SK-N-SH treated with all-trans-retinoic acid at 6 μM for 48 hours (cell line): ENCODE data around the gene ST6GAL1.

Experiments
- ATAC-seq: fragments of 200-7000 bp; cut with Tn5 transposase; 3 replicates; pipeline ENCODE4 v1.9.1; 2020; ENCODE audit warnings: mild to moderate bottlenecking, moderate library complexity
- ARNTL ChIP-seq: fragments of 450-650 bp; formaldehyde crosslinking; IDR thresholded peaks from 2 replicates; pipeline ENCODE4 v1.5.0; 2020; ENCODE audit warnings: low read depth, mild to moderate bottlenecking, moderate library complexity, borderline replicate concordance
- BACH2 ChIP-seq: fragments of 250-450 bp; sonication (Bioruptor Pico); IDR thresholded peaks from 2 replicates; pipeline ENCODE4 v1.9.0; 2021; ENCODE audit warnings: mild to moderate bottlenecking, borderline replicate concordance
- CREB5 ChIP-seq: fragments of 250-450 bp; sonication (Bioruptor Pico); IDR thresholded peaks from 2 replicates; pipeline ENCODE4 v1.5.1; 2020; ENCODE audit warnings: low read depth, mild to moderate bottlenecking, moderate library complexity
- CSDC2 ChIP-seq: fragments of 250-450 bp; sonication (Bioruptor Pico); IDR thresholded peaks from 2 replicates; pipeline ENCODE4 v1.5.0; 2020; ENCODE audit warnings: mild to moderate bottlenecking, moderate library complexity
- ISL1 ChIP-seq: fragments of 250-450 bp; sonication (Bioruptor Pico); IDR thresholded peaks from 2 replicates; pipeline ENCODE4 v2.1.2; 2022; ENCODE audit warnings: mild to moderate bottlenecking, moderate library complexity
- POU6F1 ChIP-seq: fragments of 250-450 bp; sonication (Bioruptor Pico); IDR thresholded peaks from 2 replicates; pipeline ENCODE4 v1.8.0; 2021; ENCODE audit warnings: low read depth, mild to moderate bottlenecking, moderate library complexity, borderline replicate concordance
- RARB ChIP-seq: fragments of 250-450 bp; sonication (Bioruptor Pico); IDR thresholded peaks from 2 replicates; pipeline ENCODE4 v1.8.0; 2021; ENCODE audit warnings: mild to moderate bottlenecking, moderate library complexity
- SNAI2 ChIP-seq: fragments of 250-450 bp; sonication (Bioruptor Pico); IDR thresholded peaks from 2 replicates; pipeline ENCODE4 v1.5.0; 2020; ENCODE audit warnings: mild to moderate bottlenecking, moderate library complexity
- TCF4 ChIP-seq: fragments of 250-450 bp; sonication (Bioruptor Pico); IDR thresholded peaks from 2 replicates; pipeline ENCODE4 v1.8.0; 2021; ENCODE audit warnings: mild to moderate bottlenecking, moderate library complexity, borderline replicate concordance
- TOX ChIP-seq: fragments of 250-450 bp; sonication (Bioruptor Pico); IDR thresholded peaks from 2 replicates; pipeline ENCODE4 v1.8.0; 2021; ENCODE audit warnings: mild to moderate bottlenecking, moderate library complexity, borderline replicate concordance
- TSHZ2 ChIP-seq: fragments of 250-450 bp; sonication (Bioruptor Pico); IDR thresholded peaks from 2 replicates; pipeline ENCODE4 v1.5.0; 2020; ENCODE audit warnings: mild to moderate bottlenecking, moderate library complexity
- ZFP3 ChIP-seq: fragments of 250-450 bp; sonication (Bioruptor Pico); IDR thresholded peaks from 2 replicates; pipeline ENCODE4 v1.5.0; 2020; ENCODE audit warnings: mild to moderate bottlenecking, moderate library complexity
- ZFP30 ChIP-seq: fragments of 450-650 bp; formaldehyde crosslinking; IDR thresholded peaks from 2 replicates; pipeline ENCODE4 v1.5.0; 2022; ENCODE audit warnings: mild to moderate bottlenecking, moderate library complexity
- ZNF565 ChIP-seq: fragments of 450-650 bp; formaldehyde crosslinking; conservative IDR thresholded peaks from 2 replicates; pipeline ENCODE4 v1.5.0; 2020; ENCODE audit warnings: low read depth, mild to moderate bottlenecking, moderate library complexity
- ZNF8 ChIP-seq: fragments of 450-650 bp; formaldehyde crosslinking; IDR thresholded peaks from 2 replicates; pipeline ENCODE4 v1.5.0; 2020; ENCODE audit warnings: mild to moderate bottlenecking, moderate library complexity
- TF ChIP-seq, protein P1 (sequence below): fragments of 250-450 bp; sonication (Bioruptor Pico); IDR thresholded peaks from 2 replicates; pipeline ENCODE4 v1.5.1; 2021; ENCODE audit warnings: mild to moderate bottlenecking, moderate library complexity
- TF ChIP-seq, protein P2 (sequence below): fragments of 250-450 bp; sonication (Bioruptor Pico); IDR thresholded peaks from 2 replicates; pipeline ENCODE4 v1.8.0; 2020; ENCODE audit warnings: mild to moderate bottlenecking, moderate library complexity, borderline replicate concordance

The ST6GAL1 gene

DNA sequence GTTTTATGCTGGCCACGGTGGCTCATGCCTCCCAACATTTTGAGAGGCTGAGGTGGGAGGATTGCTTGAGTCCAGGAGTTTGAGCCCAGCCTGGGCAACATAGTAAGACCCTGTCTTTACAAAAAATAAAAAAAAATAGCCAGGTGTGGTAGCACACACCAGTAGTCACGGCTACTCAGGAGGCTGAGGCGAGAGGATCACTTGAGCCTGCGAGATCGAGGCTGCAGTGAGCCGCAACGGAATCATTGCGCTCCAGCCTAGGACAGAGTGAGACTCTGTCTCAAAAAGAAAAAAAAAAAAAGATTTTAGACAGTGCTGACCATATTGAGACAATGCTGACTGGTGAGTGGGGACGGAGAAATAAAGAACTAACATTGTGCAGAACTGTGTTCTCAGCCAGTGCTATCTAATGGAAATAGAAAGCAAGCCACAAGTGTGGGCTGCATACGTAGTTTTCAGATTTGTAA lies 67.2 kb downstream of the ST6GAL1 start (continued):
- TF ChIP-seq TSHZ2 (CRISPR knock-in tag) (no peak), ZNF8 (CRISPR knock-in tag) (no peak), ISL1 (CRISPR knock-in tag) (no peak)

GRCh38 chr3:186998937-186999368 lies 68.6 kb downstream of the ST6GAL1 start:
- no peak for ATAC-seq

More at GRCh38 chr3:186998937-186999368, 68.6 kb downstream of the ST6GAL1 start:
- no peak for TF ChIP-seq BACH2
- no peak for TF ChIP-seq ARNTL
- TF ChIP-seq ISL1 (CRISPR knock-in tag), result no peak
- TF ChIP-seq TOX (CRISPR knock-in tag), result no peak
- TF ChIP-seq ZNF565, result no peak
- TF ChIP-seq, protein P1, sequence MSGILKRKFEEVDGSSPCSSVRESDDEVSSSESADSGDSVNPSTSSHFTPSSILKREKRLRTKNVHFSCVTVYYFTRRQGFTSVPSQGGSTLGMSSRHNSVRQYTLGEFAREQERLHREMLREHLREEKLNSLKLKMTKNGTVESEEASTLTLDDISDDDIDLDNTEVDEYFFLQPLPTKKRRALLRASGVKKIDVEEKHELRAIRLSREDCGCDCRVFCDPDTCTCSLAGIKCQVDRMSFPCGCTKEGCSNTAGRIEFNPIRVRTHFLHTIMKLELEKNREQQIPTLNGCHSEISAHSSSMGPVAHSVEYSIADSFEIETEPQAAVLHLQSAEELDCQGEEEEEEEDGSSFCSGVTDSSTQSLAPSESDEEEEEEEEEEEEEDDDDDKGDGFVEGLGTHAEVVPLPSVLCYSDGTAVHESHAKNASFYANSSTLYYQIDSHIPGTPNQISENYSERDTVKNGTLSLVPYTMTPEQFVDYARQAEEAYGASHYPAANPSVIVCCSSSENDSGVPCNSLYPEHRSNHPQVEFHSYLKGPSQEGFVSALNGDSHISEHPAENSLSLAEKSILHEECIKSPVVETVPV (CRISPR knock-in tag), result no peak
- TF ChIP-seq, protein P2, sequence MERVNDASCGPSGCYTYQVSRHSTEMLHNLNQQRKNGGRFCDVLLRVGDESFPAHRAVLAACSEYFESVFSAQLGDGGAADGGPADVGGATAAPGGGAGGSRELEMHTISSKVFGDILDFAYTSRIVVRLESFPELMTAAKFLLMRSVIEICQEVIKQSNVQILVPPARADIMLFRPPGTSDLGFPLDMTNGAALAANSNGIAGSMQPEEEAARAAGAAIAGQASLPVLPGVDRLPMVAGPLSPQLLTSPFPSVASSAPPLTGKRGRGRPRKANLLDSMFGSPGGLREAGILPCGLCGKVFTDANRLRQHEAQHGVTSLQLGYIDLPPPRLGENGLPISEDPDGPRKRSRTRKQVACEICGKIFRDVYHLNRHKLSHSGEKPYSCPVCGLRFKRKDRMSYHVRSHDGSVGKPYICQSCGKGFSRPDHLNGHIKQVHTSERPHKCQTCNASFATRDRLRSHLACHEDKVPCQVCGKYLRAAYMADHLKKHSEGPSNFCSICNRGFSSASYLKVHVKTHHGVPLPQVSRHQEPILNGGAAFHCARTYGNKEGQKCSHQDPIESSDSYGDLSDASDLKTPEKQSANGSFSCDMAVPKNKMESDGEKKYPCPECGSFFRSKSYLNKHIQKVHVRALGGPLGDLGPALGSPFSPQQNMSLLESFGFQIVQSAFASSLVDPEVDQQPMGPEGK (CRISPR knock-in tag), result no peak
- TF ChIP-seq CREB5 (CRISPR knock-in tag), result no peak
- no peak for TF ChIP-seq CSDC2 (CRISPR knock-in tag)
- no peak for TF ChIP-seq ZNF8 (CRISPR knock-in tag)
- no peak for TF ChIP-seq TCF4
- TF ChIP-seq SNAI2, result no peak
- TF ChIP-seq ZFP30 (CRISPR knock-in tag), result no peak
- TF ChIP-seq RARB, result no peak
- no peak for TF ChIP-seq ZFP3
- TF ChIP-seq POU6F1 (CRISPR knock-in tag), result no peak
- TF ChIP-seq TSHZ2 (CRISPR knock-in tag), result no peak
